Thyroid gland (tissue), 4 donors: ENCODE results near the gene BTBD19. TPM values are rescaled to one million over a fixed set of nuclear protein-coding genes. Genes with fewer than 3 reads are reported as not detected.
"Not testable (repeated sequence)": the region's sequence is repeated elsewhere in the genome, so short reads cannot be mapped to it uniquely, and the experiment has no call there.

ENCODE experiments used
- DNase-seq, 2 donors: peaks; one replicate each; pipeline ENCODE4 v3.0.0-alpha.2; 2019
- H3K27ac ChIP-seq, 3 donors: fragments of 200-600 bp; sonication (generic); 1 replicate in 2 of 3; 2 replicates in 1 of 3; pipeline ENCODE4 v1.5.1; 2016 to 2019; ENCODE audit warnings: mild to moderate bottlenecking in 1 of 3, moderate library complexity in 1 of 3
- H3K27me3 ChIP-seq: fragments of 200-600 bp; sonication (generic); one replicate; pipeline ENCODE4 v1.5.1; 2019
- H3K36me3 ChIP-seq, 2 donors: fragments of 200-600 bp; sonication (generic); one replicate each; pipeline ENCODE4 v1.5.1; 2016 to 2019
- H3K4me1 ChIP-seq, 2 donors: fragments of 200-600 bp; sonication (generic); one replicate each; pipeline ENCODE4 v1.5.1; 2017 to 2019
- H3K4me3 ChIP-seq, 3 donors: fragments of 200-600 bp; sonication (generic); replicated peaks in 1 of 3; 1 replicate in 2 of 3; 2 replicates in 1 of 3; pipeline ENCODE4 v1.5.1; 2016; ENCODE audit warnings: mild to moderate bottlenecking in 1 of 3
- H3K9me3 ChIP-seq: fragments of 200-600 bp; sonication (generic); one replicate; pipeline ENCODE4 v1.5.1; 2017
- POLR2A ChIP-seq, 2 donors: fragments of 450-650 bp; IDR thresholded peaks; one replicate each; pipeline ENCODE4 v1.6.1; 2017; ENCODE audit warnings: antibody characterized with exemption in 2 of 2, mild to moderate bottlenecking in 2 of 2, moderate library complexity in 1 of 2
- WGBS, 2 donors: methylation state at CpG; one replicate each; pipeline ENCODE4 v1.1.5; 2017; 5-methylcytosine and 5-hydroxymethylcytosine counted together
- intact Hi-C: fragments of 100-400 bp; cut with DNase I; formaldehyde crosslinking; loops from one replicate; pipeline ENCODE4 v1.15.1; 2023
- total RNA-seq, 4 donors: library from RNA; depleted of rRNA; stranded (reverse); fragments of >200 nt; gene quantifications; one replicate each; pipeline ENCODE4 v1.2.3, GENCODE V29; 2016
- TF ChIP-seq, protein P1 (sequence below), 6 experiments: fragments of 200-600 bp in 3 of 6; fragments of 450-650 bp in 3 of 6; sonication (generic) in 3 of 6; IDR thresholded peaks; one replicate each; pipeline ENCODE4 v1.5.1; 2016 to 2019; ENCODE audit warnings: antibody characterized with exemption in 6 of 6, mild to moderate bottlenecking in 2 of 6, inconsistent platforms in 1 of 6, moderate library complexity in 1 of 6

The BTBD19 gene
- total RNA-seq, 4 donors from 2014 or later, result 7.3 to 14.9 (median 9.2) TPM

DNA sequence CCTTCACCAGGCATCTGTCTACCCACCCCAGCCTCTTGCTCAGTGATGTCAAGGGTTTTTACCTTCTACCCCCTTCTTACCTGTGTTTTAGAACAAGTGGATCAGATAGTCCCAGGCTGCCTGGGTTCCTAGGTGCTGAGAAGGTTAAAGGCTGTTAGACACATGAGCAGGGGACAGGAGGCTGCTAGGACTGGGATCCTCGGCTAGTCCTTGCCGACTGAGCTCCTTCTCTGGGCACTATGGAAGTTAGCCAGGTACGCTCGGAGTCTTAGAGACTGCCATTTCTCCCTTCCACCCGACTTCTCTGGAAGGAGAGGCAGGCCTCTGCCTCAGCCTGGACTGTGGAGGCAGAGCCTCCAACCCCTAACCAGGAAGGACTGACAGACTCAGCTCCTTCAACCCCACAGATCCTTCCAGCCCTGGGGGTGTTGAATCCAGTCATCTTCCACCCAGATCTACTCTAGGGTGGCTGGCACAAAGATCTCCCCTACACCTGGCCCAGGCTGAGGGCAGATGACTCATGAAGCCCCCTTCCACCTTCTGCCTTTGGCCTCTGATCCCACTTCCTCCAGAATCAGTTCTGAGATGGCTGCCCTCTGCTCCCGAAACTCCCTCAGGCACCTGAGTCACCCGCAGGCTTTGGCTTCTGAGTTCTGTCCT is 1.5 kb upstream of the BTBD19 start, which contains the start of gene DYNLT4:
DYNLT4 (minus strand) TSS at position 648 of the 660 bp plus-strand sequence. CDS start 683 bp downstream, outside the sequence.
- TF ChIP-seq, protein P1, sequence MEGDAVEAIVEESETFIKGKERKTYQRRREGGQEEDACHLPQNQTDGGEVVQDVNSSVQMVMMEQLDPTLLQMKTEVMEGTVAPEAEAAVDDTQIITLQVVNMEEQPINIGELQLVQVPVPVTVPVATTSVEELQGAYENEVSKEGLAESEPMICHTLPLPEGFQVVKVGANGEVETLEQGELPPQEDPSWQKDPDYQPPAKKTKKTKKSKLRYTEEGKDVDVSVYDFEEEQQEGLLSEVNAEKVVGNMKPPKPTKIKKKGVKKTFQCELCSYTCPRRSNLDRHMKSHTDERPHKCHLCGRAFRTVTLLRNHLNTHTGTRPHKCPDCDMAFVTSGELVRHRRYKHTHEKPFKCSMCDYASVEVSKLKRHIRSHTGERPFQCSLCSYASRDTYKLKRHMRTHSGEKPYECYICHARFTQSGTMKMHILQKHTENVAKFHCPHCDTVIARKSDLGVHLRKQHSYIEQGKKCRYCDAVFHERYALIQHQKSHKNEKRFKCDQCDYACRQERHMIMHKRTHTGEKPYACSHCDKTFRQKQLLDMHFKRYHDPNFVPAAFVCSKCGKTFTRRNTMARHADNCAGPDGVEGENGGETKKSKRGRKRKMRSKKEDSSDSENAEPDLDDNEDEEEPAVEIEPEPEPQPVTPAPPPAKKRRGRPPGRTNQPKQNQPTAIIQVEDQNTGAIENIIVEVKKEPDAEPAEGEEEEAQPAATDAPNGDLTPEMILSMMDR (IDR thresholded peaks at IDR 0.05), result no peak
- no peak for TF ChIP-seq POLR2A (IDR thresholded peaks at IDR 0.05)
- Histone ChIP-seq H3K4me1 (peaks cover 49 to 82% of the 10 kb centered on the region in 2 donors), H3K27me3 (no peaks in the 10 kb centered on the region), H3K36me3 (peaks cover 20 to 22% of the 10 kb centered on the region in 2 donors), H3K9me3 (no peaks in the 10 kb centered on the region), H3K4me3 (peak within 1 kb of the TSS in 1 of 3 donors; percentile 16), H3K27ac (peak within 1 kb of the TSS; percentile 97 to 100 (median 99))
- intact Hi-C loops, result no loop called here
- DNase-seq, result no peak
- 46 to 59% methylated on average over 7 of the region's 7 CpGs for WGBS, 2 donors

DNA sequence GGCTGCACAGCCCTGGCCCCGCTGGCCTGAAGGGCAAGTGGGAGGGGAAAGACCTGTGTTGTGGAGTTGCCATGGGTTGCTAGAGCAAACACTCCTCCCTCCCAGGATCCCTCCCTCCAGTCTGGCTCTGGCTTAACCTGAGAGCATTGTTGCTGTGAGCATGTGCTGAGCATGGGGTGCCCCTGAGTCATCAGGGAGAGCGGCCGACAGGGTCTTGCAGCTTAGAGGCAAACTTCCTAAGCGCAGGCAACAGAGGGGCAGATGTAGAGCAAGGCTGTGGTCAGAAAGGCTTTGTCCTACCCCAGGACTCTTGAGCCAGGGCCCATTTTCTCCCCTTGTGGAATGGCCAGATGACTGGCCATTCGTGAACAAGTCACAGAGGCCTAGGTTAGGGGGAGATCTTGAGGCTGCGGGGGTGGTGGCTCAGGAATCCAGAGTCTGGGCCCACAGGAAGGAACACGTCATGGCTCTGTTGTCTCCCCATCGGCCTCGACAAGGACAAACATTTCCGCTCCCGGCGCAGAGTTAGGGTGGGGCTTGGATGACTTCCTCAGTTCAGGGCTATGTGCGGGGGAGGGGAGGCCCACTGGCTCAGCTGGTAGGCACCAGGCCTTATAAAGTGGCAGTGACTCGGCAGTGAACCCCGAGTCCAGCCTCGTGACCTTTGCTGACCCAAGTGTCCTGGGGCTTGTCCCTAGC is 810 bp upstream of the BTBD19 start:
- intact Hi-C loops, result no loop called here
- Histone ChIP-seq H3K4me1 (peaks cover 49 to 82% of the 10 kb centered on the region in 2 donors), H3K27ac (peak overlapping the region; percentile 97 to 100 (median 99)), H3K9me3 (no peaks in the 10 kb centered on the region), H3K36me3 (peaks cover 20 to 21% of the 10 kb centered on the region in 2 donors), H3K4me3 (no peak overlapping the region), H3K27me3 (no peaks in the 10 kb centered on the region)
- WGBS, 2 donors, result 11 to 12% methylated on average over 4 to 13 of the region's 16 CpGs
- peak; percentile 96 to 97 for DNase-seq
- peak in 1 of 2 donors; percentile 67 for TF ChIP-seq POLR2A (IDR thresholded peaks at IDR 0.05)
- TF ChIP-seq, protein P1 (IDR thresholded peaks at IDR 0.05), result no peak

DNA sequence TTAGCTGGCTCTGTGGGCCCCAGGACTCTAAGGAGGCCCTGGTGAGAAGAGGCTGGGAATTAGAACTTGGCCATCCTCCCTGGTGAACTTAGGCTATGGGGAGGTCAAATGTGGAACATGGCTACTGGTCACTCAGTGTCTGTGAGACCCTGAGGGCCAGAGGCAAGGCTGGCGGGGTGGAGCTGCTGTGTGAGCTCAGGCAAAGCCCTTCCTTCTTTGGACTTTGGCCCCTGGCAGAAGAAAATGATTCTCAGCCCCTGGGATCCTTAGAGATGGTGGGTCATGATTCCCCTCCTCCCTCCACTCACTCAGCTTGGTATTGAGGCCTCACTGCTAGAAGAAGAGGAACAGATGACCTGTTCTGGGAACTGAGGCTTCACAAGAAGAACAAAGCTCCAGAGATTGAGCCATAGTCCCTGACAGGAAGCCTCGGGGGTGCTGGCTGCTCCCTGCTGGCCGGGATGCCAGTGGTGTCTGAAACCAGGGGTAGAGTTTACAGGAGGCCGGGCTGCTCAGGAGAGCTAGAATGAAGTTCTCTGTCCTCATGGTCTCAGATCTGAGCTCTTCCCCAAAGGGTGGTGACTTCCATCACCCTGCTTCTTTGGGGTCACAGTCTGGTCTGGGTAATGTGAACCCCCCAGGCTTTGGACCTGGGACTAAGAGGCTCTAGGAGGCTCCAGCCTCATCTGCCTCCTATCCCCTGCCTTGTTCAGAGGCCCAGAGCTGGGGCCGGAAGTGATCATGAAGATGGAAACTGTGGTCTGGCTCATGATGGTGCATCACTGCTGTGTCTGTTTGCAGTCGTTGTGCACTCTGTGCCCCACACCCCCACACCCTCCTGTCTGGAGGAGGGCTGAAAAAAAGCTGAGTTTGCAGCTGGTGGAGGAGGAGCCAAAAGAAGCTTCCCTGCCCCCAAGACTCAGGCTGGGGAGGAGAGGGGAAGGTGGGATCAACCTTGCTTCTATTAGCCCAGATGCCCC is 905 bp downstream of the BTBD19 start:
- H3K27ac ChIP-seq, result peak overlapping the region; percentile 97 to 100 (median 99)
- H3K4me1 ChIP-seq, result peaks cover 49 to 79% of the 10 kb centered on the region in 2 donors
- peak; percentile 36 to 37 for DNase-seq
- no peaks in the 10 kb centered on the region for H3K27me3 ChIP-seq
- no peak for TF ChIP-seq POLR2A (IDR thresholded peaks at IDR 0.05)
- TF ChIP-seq, protein P1 (IDR thresholded peaks at IDR 0.05), result no peak
- H3K9me3 ChIP-seq, result no peaks in the 10 kb centered on the region
- peak overlapping the region in 1 of 3 donors; percentile 16 for H3K4me3 ChIP-seq
- intact Hi-C loops, result no loop called here
- 39 to 41% methylated on average over 6 of the region's 6 CpGs for WGBS, 2 donors
- H3K36me3 ChIP-seq, result peaks cover 10 to 18% of the 10 kb centered on the region in 2 donors

DNA sequence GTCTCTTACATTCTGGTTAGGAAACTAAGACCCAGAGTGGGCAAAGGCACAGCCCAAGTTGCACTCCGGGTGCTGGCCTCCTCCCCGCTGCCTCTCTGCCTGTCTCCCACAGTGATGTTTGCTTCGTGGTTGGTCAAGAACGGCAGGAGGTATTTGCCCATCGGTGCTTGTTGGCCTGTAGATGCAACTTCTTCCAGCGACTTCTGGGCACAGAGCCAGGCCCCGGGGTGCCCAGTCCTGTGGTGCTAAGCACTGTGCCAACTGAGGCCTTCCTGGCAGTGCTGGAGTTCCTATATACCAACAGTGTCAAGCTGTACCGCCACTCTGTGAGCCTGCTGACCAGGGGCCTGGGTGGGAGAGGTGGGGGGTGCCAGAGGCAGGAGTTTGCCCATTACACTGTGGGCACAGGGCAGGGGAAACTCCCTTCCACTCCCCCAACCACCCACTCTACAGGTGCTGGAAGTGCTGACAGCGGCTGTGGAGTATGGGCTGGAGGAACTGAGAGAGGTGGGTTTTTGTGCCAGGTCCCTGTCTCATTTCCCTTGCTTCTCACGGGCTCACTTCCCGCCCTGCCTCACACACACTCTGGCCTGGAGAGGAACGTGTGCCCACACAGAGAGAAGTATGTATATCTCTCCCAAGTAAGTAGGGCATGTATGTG is 1.9 kb downstream of the BTBD19 start:
- H3K4me3 ChIP-seq, result no peak overlapping the region
- TF ChIP-seq, protein P1 (IDR thresholded peaks at IDR 0.05), result no peak
- no peak for TF ChIP-seq POLR2A (IDR thresholded peaks at IDR 0.05)
- peak; percentile 97 for DNase-seq
- WGBS, 2 donors, result 11 to 14% methylated on average over 6 to 11 of the region's 12 CpGs
- H3K27ac ChIP-seq, result peak overlapping the region; percentile 97 to 100 (median 99)
- peaks cover 10 to 12% of the 10 kb centered on the region in 2 donors for H3K36me3 ChIP-seq
- intact Hi-C loops, result no loop called here
- H3K4me1 ChIP-seq, result peaks cover 49 to 79% of the 10 kb centered on the region in 2 donors
- no peaks in the 10 kb centered on the region for H3K9me3 ChIP-seq
- no peaks in the 10 kb centered on the region for H3K27me3 ChIP-seq

DNA sequence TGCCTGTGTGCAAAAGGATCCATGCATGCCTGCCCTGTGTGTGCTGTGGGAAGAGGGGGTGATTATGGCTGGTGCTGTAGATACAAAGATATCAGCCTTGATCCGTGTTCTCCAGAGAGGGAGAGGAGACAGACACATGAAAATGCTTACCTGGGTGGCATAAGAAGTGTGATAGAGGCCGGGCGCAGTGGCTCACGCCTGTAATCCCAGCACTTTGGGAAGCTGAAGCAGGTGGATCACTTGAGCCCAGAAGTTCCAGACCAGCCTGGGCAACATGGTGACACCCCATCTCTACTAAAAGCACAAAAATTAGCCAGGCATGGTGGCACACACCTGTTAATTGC is 2.4 kb downstream of the BTBD19 start:
- WGBS, 2 donors, result 73 to 91% methylated on average over 4 of the region's 4 CpGs
- intact Hi-C loops, H3K36me3 ChIP-seq, H3K27me3 ChIP-seq, DNase-seq, H3K4me3 ChIP-seq, H3K9me3 ChIP-seq: not testable (repeated sequence)
- Histone ChIP-seq H3K4me1 (peaks cover 49 to 75% of the 10 kb centered on the region in 2 donors), H3K27ac (peak overlapping the region; percentile 97 to 100 (median 99))
